ENCODE results near the gene ALG14. TPM values are rescaled to one million over a fixed set of nuclear protein-coding genes. Genes with fewer than 3 reads are reported as not detected.

The ALG14 gene
- total and polyA plus RNA-seq, 10 of the 15 experiments (the other 5 are each of a cell fraction or from before 2014, with no cell fraction given), result 2.6 to 19.2 (median 7.5) TPM

- H3K4me3 ChIP-seq, result no peak overlapping the region
- ATAC-seq (no peak), FAIRE-seq (no peak), DNase-seq (ENCODE audit: low read depth, low spot score) (no peak)
- H4K20me1 ChIP-seq (ENCODE audit: control insufficient read depth, insufficient read depth), result no peaks in the 10 kb centered on the region
- no peak overlapping the region for H3K9ac ChIP-seq (ENCODE audit: control insufficient read depth, insufficient read depth, low read length)
- TF ChIP-seq CHD2 (IDR thresholded peaks at IDR 0.05; ENCODE audit: borderline replicate concordance, low read depth, low read length) (no peak), ZNF274 (IDR thresholded peaks at IDR 0.05; ENCODE audit: insufficient read depth, insufficient read length) (no peak), CEBPB (IDR thresholded peaks at IDR 0.05; ENCODE audit: borderline replicate concordance in 1 of 2, low read depth in 2 of 2, low read length in 2 of 2) (no peak), LARP7 (IDR thresholded peaks at IDR 0.05) (no peak), TCF3 (IDR thresholded peaks at IDR 0.05; ENCODE audit: borderline replicate concordance, insufficient read depth, low read depth, low read length) (no peak), CEBPZ (IDR thresholded peaks at IDR 0.05; ENCODE audit: low read depth, low read length) (no peak), POU2F2 (IDR thresholded peaks at IDR 0.05; ENCODE audit: borderline replicate concordance, low read depth, low read length) (no peak), SUZ12 (IDR thresholded peaks at IDR 0.05; ENCODE audit: unreplicated experiment) (no peak), MXI1 (IDR thresholded peaks at IDR 0.05; ENCODE audit: low read depth, low read length) (no peak)
- 52% methylated on average over 1 of the region's 1 CpG for WGBS (ENCODE audit: insufficient coverage, insufficient replicate concordance, low lambda C conversion rate, missing lambda C conversion rate)
- H3K9me3 ChIP-seq (replicated peaks; ENCODE audit: control insufficient read depth, insufficient read depth, low read length), result no peaks in the 10 kb centered on the region
- in situ Hi-C loops (cut with MboI) (no loop called here), intact Hi-C loops (cut with micrococcal nuclease; ENCODE audit: unreplicated experiment) (loop anchor here (10.0 kb wide), 1 partner anchor 269 kb away; the partner anchor contains the start of gene RWDD3)
- no peak overlapping the region for H2AFZ ChIP-seq (ENCODE audit: control insufficient read depth, low read depth, low read length)
- no peaks in the 10 kb centered on the region; the same call in 1 of the 2 replicates for H3K4me1 ChIP-seq (ENCODE audit: control insufficient read depth, insufficient read depth, low read length)
- no peak overlapping the region for H3K4me2 ChIP-seq (ENCODE audit: control insufficient read depth, insufficient read depth)
- ChIA-PET CTCF (no interaction called here), SMC1A (ENCODE audit: uncharacterized antibody, unreplicated experiment) (no interaction called here), RAD21 (ENCODE audit: unreplicated experiment) (no interaction called here), POLR2A (no interaction called here)
- H3K27me3 ChIP-seq (replicated peaks in 1 of 2; ENCODE audit: control insufficient read depth in 2 of 2, insufficient read depth in 2 of 2, low read length in 1 of 2), result no peaks in the 10 kb centered on the region
- no TSS peak for BruUV-seq (replicated peaks)
- no peaks in the 10 kb centered on the region for H3K36me3 ChIP-seq (ENCODE audit: control insufficient read depth in 2 of 2, insufficient read depth in 2 of 2, low read length in 1 of 2)
- no peak overlapping the region for H3K27ac ChIP-seq (ENCODE audit: control insufficient read depth, insufficient read depth)
- no peaks in the 10 kb centered on the region for H3K79me2 ChIP-seq (ENCODE audit: control insufficient read depth, insufficient read depth, low read length)
These were observed 106.7 kb downstream of the ALG14 start for GRCh38 chr1:94966033-94966432.
